Neuron (in vitro differentiated cells): Measurements from ENCODE around the gene CFAP410.
"Not testable (repeated sequence)": the region's sequence is repeated elsewhere in the genome, so short reads cannot be mapped to it uniquely, and the experiment has no call there.

Experiments used
- H2AFZ ChIP-seq: one replicate; pipeline ENCODE4 v1.6.1; 2013; ENCODE audit warnings: low read depth, mild to moderate bottlenecking, inconsistent platforms, low read length, moderate library complexity
- H3K27me3 ChIP-seq: one replicate; pipeline ENCODE4 v1.6.1; 2013; ENCODE audit warnings: low read length; ENCODE audit not compliant: insufficient read depth
- H3K36me3 ChIP-seq: one replicate; pipeline ENCODE4 v1.6.1; 2013; ENCODE audit warnings: low read length; ENCODE audit not compliant: insufficient read depth
- H3K4me1 ChIP-seq: one replicate; pipeline ENCODE4 v1.6.1; 2013; ENCODE audit warnings: low read length; ENCODE audit not compliant: insufficient read depth
- H3K4me3 ChIP-seq: 2 replicates; pipeline ENCODE4 v1.5.1; 2013; ENCODE audit warnings: mild to moderate bottlenecking, low read length, moderate library complexity
- H3K9me3 ChIP-seq: one replicate; pipeline ENCODE4 v1.6.1; 2013; ENCODE audit warnings: low read length

Gene CFAP410

GRCh38 chr21:44352253-44352860 lies 13.2 kb upstream of the CFAP410 start:
- Histone ChIP-seq H3K9me3 (peaks cover 4% of the 10 kb centered on the region), H3K4me1 (peaks cover 9% of the 10 kb centered on the region), H2AFZ (no peak overlapping the region), H3K27me3 (no peaks in the 10 kb centered on the region), H3K36me3 (no peaks in the 10 kb centered on the region), H3K4me3 (no peak overlapping the region)

DNA sequence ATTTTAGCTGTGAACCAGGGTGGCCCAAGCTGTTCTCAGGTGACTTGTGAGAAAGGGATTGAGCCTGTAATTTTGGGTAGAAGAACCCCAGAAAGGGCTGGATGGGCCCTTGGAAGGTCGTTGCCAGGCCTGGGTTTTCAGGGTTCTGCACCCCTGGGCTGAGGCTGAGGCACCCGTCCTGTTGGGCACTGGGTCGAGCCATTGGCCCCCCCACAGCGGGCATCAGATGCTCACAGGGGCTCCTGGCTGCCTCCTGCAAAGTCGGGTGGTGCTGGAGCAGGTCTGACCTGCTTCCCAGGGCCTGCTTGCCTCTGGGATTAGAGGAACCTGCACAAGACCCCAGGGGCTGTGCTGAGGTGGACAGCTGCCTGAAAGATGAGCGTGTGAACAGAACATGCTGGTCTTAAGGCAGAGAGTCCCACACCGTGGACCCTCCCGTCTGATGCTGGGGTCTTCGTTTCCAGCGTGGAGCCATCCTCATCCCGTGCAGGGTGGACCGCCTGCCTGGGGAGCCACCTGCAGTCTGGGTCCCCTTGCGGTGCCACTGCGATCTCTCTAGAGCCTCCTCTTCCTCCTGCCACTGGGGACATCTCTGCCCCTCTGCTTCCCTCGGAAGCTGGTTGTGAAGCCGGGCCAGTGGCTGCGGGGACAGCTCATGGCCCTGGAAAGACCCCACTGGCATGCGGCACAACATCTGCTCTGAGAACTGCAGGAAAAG lies 12.5 kb upstream of the CFAP410 start:
- H3K36me3 ChIP-seq = no peaks in the 10 kb centered on the region
- no peak overlapping the region for H3K4me3 ChIP-seq
- H2AFZ ChIP-seq = no peak overlapping the region
- peaks cover 4% of the 10 kb centered on the region for H3K9me3 ChIP-seq
- H3K27me3 ChIP-seq = no peaks in the 10 kb centered on the region
- peaks cover 3% of the 10 kb centered on the region for H3K4me1 ChIP-seq

DNA sequence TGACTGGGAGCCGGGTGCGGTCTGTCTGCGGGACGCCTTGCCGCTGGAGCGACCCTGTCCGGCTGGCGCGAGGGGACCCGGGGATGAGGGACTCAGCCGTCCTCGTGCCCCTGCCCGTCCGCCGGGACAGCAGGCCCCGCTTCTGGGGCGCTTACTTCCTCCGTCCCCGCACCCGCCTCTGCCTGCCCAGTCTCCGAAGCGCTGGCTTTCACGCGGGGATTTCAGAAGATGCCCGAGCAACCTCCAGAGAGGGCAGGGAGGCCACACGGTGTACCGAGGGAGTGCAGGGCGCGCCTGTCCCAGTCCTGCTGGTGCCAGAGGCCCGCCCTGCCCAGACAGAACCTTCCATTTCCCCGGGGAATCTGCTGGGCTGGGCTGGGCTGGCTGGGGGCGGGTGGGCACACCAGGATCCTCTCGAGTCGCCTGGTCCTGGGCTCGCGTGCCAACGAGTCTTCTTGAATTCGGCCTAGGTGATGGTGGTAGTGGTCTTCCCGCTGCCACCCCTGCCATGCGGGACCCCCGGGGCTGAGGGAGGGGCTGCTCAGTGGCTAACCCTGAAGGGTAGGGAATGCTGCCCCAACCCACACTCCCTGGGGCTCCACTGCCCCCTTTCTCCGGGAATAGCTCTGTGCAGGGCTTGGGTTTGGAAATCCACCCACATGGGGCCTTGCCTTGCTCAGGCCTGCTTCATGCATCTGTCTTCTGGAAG lies 11.7 kb upstream of the CFAP410 start:
- no peak overlapping the region for H3K4me3 ChIP-seq
- no peaks in the 10 kb centered on the region for H3K4me1 ChIP-seq
- no peaks in the 10 kb centered on the region for H3K27me3 ChIP-seq
- no peaks in the 10 kb centered on the region for H3K36me3 ChIP-seq
- peaks cover 4% of the 10 kb centered on the region for H3K9me3 ChIP-seq
- H2AFZ ChIP-seq = no peak overlapping the region

GRCh38 chr21:44349847-44350772 lies 10.9 kb upstream of the CFAP410 start:
- Histone ChIP-seq H3K36me3 (no peaks in the 10 kb centered on the region), H3K27me3 (no peaks in the 10 kb centered on the region), H3K9me3 (peaks cover 4% of the 10 kb centered on the region), H3K4me1 (no peaks in the 10 kb centered on the region), H3K4me3 (no peak overlapping the region), H2AFZ (no peak overlapping the region)

- H3K27me3 ChIP-seq = no peaks in the 10 kb centered on the region
- no peaks in the 10 kb centered on the region for H3K4me1 ChIP-seq
- H3K9me3 ChIP-seq = peaks cover 4% of the 10 kb centered on the region
- H3K36me3 ChIP-seq = no peaks in the 10 kb centered on the region
- no peak overlapping the region for H2AFZ ChIP-seq
- no peak overlapping the region for H3K4me3 ChIP-seq
These were observed 10.2 kb upstream of the CFAP410 start for GRCh38 chr21:44349416-44349846.

DNA sequence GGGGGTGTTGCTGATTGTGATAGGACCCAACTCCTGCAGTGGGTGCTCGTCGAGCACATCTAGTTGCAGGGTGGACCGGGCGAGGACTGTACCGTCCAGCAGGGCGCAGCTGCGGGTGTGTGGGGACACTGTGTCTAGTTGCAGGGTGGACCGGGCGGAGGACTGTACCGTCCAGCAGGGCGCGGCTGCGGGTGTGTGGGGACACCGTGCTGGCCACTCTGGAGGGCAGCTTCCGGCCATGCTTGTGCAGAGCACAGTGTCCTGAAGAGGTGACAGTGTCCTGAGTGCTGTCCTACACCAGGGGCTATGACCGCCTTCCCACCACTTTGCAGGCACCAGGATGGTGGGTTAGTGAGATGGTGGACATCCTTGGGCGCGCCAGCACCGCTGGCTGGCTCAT lies 9.7 kb upstream of the CFAP410 start:
- no peaks in the 10 kb centered on the region for H3K4me1 ChIP-seq
- no peak overlapping the region for H2AFZ ChIP-seq
- no peak overlapping the region for H3K4me3 ChIP-seq
- H3K27me3 ChIP-seq = no peaks in the 10 kb centered on the region
- H3K9me3 ChIP-seq = peaks cover 4% of the 10 kb centered on the region
- no peaks in the 10 kb centered on the region for H3K36me3 ChIP-seq

DNA sequence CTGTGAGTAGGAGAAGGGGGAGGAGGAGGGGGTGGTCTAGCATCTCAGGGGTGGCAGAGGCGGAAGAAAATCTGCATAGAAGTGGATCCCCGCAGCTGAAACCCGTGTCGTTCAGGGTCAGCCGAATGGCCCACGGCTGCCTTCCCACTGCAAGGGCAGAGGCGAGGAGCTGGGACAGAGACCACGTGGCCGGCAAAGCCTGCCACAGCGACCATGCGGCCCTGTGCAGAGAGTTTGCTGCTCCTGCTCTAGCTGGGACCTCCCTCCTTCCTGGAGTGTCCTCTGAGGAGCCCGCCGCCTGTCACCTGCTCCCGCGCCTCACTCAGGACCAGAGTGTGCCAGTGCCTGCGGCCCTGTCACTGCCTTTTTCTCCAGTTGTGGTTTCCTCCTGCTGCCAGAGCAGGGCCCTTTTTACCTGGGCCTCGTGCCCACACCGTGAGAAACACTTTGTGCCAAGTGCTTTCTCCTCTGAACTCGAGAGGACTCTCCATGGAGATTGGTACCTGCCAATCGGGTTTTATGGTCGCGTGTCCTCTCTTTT lies 8.8 kb upstream of the CFAP410 start:
- no peaks in the 10 kb centered on the region for H3K4me1 ChIP-seq

GRCh38 chr21:44345495-44345894 lies 6.3 kb upstream of the CFAP410 start:
- no peak overlapping the region for H2AFZ ChIP-seq
- H3K4me3 ChIP-seq = no peak overlapping the region
- no peaks in the 10 kb centered on the region for H3K27me3 ChIP-seq
- H3K36me3 ChIP-seq = no peaks in the 10 kb centered on the region
- H3K4me1 ChIP-seq = no peaks in the 10 kb centered on the region
- H3K9me3 ChIP-seq = no peaks in the 10 kb centered on the region

More for the DNA sequence above, 8.8 kb upstream of the CFAP410 start:
- Histone ChIP-seq H2AFZ (no peak overlapping the region), H3K4me3 (no peak overlapping the region), H3K27me3 (no peaks in the 10 kb centered on the region), H3K9me3 (peaks cover 4% of the 10 kb centered on the region), H3K36me3 (no peaks in the 10 kb centered on the region)

DNA sequence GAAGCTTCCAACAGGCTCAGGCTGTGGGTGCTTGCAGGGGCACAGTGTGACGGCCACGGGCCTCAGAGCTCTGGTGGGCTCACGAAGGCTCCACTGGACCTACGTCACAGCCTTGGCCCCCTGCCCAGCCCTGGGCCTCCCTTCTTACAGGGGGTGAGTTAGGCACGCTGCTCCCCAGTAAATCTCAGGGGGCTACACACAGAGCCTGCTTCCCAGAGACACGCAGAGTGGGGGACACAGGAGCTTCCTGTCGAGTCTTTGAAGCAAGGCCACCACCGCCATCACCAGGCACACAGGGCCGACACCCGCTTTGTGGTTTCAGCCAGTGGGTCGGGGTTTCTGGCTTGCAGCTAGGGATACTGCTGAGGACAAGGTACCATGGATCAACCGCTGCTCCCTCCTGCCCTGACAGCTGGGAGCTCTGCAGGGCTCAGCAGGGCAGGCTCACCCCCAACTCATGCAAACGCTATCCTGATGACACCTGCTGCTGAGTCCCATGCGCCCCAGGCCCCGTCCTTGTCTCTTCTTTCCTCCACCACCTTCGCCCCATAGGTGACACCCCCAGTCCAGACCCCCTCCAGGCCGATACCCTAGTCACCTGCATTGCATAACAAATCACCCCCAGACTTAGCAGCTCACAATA lies 5.5 kb upstream of the CFAP410 start:
- Histone ChIP-seq H3K4me1 (peaks cover 8% of the 10 kb centered on the region), H3K36me3 (no peaks in the 10 kb centered on the region), H3K9me3 (no peaks in the 10 kb centered on the region), H3K4me3 (no peak overlapping the region), H2AFZ (no peak overlapping the region), H3K27me3 (no peaks in the 10 kb centered on the region)

DNA sequence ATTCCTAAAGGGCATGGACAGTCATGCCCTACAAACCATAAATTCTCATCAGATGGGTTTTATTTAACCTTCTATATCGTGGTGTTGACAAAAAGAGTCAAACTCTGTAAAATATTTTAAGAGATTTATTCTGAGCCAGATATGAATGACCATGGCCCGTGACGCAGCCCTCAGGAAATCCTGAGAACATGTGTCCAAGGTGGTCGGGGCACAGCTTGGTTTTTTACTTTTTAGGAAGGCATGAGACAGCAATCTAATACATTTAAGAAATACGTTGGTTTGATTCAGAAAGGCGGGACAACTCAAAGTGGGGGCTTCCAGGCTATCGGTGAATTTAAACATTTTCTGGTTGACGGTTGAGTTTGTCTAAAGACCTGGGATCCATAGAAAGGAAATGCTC lies 3.8 kb upstream of the CFAP410 start:
- Histone ChIP-seq H2AFZ (peak overlapping the region; percentile 39), H3K4me1 (peaks cover 16% of the 10 kb centered on the region)
- H3K4me3 ChIP-seq, H3K27me3 ChIP-seq, H3K9me3 ChIP-seq, H3K36me3 ChIP-seq: not testable (repeated sequence)

DNA sequence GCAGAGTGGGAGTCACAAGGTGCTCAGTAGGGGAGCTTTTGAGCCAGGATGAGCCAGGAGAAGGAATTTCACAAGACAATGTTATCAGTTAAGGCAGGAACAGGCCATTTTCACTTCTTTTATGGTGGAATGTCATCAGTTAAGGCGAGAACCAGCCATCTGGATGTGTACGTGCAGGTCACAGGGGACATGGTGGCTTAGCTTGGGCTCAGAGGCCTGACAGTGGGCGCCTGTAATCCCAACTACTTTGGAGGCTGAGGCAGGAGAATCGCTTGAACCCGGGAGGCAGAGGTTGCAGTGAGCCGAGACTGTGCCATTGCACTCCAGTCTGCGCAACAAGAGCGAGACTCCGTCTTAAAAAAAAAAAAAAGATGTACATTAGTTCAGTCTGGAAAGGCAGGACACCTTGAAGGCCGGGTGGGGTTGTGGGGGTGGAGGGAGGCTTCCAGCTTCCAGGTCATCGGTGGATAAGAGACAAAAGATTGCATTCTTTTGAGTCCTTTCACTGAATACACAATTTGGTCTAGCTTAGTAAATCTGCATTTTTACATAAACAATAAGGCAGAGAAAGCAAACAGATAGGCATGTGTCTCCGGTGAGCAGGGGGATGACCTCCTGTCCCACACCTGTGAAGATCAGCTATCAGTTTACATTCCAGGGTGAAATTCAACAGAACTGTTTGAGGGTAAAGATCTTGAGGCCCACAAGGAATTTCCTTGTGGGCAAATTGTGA lies 2.7 kb upstream of the CFAP410 start:
- not testable (repeated sequence) for H3K27me3 ChIP-seq, H3K9me3 ChIP-seq, H3K36me3 ChIP-seq, H3K4me3 ChIP-seq, H2AFZ ChIP-seq
- H3K4me1 ChIP-seq = peaks cover 26% of the 10 kb centered on the region
